Uterus (tissue), 2 donors: ENCODE data around the gene BRMS1.

Source experiments
- POLR2A ChIP-seq, 2 donors: fragments of 450-650 bp; IDR thresholded peaks; one replicate each; pipeline ENCODE4 v1.6.1; 2016; ENCODE audit warnings: antibody characterized with exemption in 2 of 2, mild to moderate bottlenecking in 1 of 2, moderate library complexity in 1 of 2
- TF ChIP-seq, protein P1 (sequence below), 4 experiments: fragments of 200-600 bp in 2 of 4; fragments of 450-650 bp in 2 of 4; sonication (generic) in 2 of 4; IDR thresholded peaks; one replicate each; pipeline ENCODE4 v1.5.1; 2016 to 2019; ENCODE audit warnings: antibody characterized with exemption in 4 of 4, mild to moderate bottlenecking in 2 of 4, moderate library complexity in 1 of 4

DNA sequence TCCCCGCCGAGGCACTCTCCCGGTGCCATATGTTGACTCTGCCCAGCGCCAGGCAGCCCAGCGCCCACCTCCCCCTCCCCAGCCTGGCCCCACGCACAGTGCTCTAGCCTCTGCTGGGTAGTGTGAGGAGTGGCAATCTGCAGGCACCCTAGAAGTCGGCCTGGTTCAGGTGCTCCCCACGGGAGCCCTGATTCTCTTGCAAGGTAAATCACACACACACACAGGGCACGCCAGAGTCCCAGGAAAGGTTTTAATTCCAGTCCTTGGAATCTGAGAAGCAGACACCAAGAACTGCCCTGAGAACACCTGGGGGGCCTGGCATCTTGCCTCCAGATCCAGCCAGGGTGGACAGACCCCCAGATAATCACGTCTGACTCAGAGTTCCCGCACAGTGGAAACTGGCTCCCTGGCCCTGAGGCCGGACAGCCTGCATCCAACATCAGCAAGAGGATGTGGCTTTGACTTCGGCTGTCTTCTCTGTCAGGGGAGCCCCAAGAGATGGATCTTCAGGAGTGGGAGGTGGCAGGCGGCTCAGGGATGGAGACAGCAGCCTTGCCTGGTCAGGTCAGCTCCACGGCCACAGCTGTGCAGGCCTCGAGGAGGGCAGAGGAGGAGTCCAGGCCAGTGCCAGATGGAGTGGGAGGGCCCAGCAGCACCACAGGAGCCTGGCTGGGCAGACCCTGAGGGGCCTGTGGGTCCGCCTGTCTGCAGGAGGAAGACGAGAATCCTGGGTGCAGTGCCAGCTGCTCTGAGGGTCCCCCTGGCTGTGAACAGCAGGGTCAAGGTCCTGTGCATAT lies 7.6 kb downstream of the BRMS1 start:
- TF ChIP-seq, protein P1, sequence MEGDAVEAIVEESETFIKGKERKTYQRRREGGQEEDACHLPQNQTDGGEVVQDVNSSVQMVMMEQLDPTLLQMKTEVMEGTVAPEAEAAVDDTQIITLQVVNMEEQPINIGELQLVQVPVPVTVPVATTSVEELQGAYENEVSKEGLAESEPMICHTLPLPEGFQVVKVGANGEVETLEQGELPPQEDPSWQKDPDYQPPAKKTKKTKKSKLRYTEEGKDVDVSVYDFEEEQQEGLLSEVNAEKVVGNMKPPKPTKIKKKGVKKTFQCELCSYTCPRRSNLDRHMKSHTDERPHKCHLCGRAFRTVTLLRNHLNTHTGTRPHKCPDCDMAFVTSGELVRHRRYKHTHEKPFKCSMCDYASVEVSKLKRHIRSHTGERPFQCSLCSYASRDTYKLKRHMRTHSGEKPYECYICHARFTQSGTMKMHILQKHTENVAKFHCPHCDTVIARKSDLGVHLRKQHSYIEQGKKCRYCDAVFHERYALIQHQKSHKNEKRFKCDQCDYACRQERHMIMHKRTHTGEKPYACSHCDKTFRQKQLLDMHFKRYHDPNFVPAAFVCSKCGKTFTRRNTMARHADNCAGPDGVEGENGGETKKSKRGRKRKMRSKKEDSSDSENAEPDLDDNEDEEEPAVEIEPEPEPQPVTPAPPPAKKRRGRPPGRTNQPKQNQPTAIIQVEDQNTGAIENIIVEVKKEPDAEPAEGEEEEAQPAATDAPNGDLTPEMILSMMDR (IDR thresholded peaks at IDR 0.05): no peak
- TF ChIP-seq POLR2A (IDR thresholded peaks at IDR 0.05): no peak
